ENCODE measurements around the gene OXSM. TPM values are rescaled to one million over a fixed set of nuclear protein-coding genes. Genes with fewer than 3 reads are reported as not detected.

OXSM gene
- total RNA-seq: 8.5 TPM
- long read RNA-seq, transcript OXSM-201 (3 exons, 1,519 nt): major isoform, 11 of 14 reads
- long read RNA-seq, partial matches to known transcripts: 1 of 14 reads
- long read RNA-seq, other reads (novel, unspliced or antisense): 2 of 14 reads

DNA sequence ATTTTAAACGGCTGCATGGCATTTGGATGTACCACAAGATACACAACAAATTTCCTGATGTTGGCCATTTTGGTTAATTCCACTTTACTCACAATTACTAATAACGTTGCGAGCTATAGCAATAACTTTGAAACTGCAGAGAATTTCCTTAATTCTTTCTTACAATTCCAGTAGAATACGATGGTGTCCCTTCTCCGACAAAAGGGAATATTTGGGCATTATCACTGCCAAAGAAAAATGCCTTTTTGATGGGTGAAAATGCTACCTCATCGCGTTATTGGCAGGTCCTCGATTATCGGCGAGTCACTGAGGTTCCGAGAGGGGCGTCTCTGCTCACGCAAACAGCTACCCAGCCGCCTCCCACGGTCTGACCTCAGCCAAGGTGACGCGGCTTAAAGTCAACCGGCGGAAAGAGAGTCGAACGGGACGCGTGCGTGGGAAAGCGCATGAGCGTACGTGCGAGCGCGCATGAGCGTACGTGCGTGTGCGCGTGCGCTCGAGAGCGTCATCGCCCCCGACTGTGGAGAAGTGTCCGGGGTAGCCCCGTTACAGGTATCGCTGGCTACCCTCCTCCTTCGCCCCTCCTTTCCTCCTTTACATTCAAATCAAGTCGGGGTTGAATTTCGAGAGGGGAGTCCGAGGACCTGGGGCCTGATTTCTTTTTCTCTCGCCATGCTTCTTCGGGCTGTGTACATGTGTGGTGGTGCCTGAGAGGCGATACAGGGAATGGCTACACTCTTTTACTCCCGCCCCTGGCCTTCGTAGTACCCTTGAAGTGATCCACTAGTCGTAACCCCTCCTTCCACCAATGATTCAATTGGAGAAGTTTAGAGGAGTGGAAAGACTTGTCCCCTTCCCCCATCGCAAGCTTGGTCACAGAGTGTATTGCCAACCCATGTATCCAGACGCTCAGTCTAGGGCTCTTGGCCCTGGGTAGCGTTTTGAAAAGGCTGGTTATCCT lies at the start of gene OXSM:
Gene OXSM (plus strand): TSS at position 495 of the 961 bp plus-strand sequence. CDS start 931 bp downstream, outside the sequence.
- ATAC-seq: peak; percentile 99
- intact Hi-C loops (cut with DNase I): no loop called here

DNA sequence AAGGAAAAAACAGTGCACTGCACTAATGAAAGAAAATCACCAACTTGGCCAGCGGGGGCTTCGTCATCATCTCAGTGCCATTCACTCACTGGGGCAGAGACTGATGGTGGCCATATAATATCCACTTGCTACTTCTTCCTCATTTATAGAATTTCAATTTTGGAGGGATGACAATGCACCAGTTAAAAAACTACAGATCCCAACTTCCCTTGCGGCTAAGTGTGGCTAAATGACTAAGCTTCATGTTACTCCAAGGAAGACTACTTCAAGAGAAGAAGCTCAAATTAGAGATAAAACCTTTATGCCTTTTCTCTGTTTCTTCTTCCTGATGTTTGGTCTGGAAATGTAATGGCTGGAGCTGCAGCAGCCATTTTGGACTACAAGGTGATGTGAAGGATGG lies 45.4 kb upstream of the OXSM start:
- intact Hi-C loops (cut with DNase I): no loop called here
- DNase-seq (no peak), ATAC-seq (no peak)
- no peaks in the 10 kb centered on the region for H3K4me1 ChIP-seq
- no peaks in the 10 kb centered on the region for H3K9me3 ChIP-seq
- H3K27me3 ChIP-seq: no peaks in the 10 kb centered on the region
- H3K36me3 ChIP-seq: peaks cover 33% of the 10 kb centered on the region
- H3K4me3 ChIP-seq: no peak overlapping the region
- TF ChIP-seq, protein P1, sequence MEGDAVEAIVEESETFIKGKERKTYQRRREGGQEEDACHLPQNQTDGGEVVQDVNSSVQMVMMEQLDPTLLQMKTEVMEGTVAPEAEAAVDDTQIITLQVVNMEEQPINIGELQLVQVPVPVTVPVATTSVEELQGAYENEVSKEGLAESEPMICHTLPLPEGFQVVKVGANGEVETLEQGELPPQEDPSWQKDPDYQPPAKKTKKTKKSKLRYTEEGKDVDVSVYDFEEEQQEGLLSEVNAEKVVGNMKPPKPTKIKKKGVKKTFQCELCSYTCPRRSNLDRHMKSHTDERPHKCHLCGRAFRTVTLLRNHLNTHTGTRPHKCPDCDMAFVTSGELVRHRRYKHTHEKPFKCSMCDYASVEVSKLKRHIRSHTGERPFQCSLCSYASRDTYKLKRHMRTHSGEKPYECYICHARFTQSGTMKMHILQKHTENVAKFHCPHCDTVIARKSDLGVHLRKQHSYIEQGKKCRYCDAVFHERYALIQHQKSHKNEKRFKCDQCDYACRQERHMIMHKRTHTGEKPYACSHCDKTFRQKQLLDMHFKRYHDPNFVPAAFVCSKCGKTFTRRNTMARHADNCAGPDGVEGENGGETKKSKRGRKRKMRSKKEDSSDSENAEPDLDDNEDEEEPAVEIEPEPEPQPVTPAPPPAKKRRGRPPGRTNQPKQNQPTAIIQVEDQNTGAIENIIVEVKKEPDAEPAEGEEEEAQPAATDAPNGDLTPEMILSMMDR (IDR thresholded peaks at IDR 0.05): no peak
- H3K27ac ChIP-seq: no peak overlapping the region

More for the DNA sequence above, at the start of gene OXSM:
- Histone ChIP-seq H3K27ac (peak within 1 kb of the TSS; percentile 84), H3K36me3 (peaks cover 6% of the 10 kb centered on the region), H3K27me3 (no peaks in the 10 kb centered on the region), H3K9me3 (no peaks in the 10 kb centered on the region), H3K4me3 (peak within 1 kb of the TSS; percentile 72), H3K4me1 (peaks cover 18% of the 10 kb centered on the region)
- DNase-seq: peak; percentile 94
- TF ChIP-seq, protein P1 (IDR thresholded peaks at IDR 0.05): no peak

DNA sequence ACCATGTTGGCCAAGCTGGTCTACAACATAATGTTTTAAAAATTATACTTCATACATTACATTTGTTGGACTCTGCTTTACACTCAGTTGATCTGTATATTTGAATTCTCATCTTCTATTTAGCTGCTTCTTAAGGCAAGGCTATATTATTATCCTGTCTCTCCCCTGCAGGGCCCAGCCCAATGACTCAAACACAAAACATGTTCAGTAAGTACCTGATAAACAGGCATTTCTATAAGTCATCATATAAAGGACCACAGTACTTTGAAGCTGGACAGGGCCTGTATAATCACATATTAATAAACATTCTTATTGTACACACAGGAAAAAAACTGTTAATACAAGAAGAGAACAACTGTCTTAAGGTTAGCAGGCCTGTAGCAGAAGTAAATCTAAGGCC lies 42.9 kb upstream of the OXSM start:
- no peaks in the 10 kb centered on the region for H3K27me3 ChIP-seq
- no peak overlapping the region for H3K4me3 ChIP-seq
- H3K9me3 ChIP-seq: no peaks in the 10 kb centered on the region
- TF ChIP-seq, protein P1 (IDR thresholded peaks at IDR 0.05): no peak
- intact Hi-C loops (cut with DNase I): no loop called here
- DNase-seq (no peak), ATAC-seq (no peak)
- H3K4me1 ChIP-seq: no peaks in the 10 kb centered on the region
- H3K27ac ChIP-seq: no peak overlapping the region
- peaks cover 55% of the 10 kb centered on the region for H3K36me3 ChIP-seq

DNA sequence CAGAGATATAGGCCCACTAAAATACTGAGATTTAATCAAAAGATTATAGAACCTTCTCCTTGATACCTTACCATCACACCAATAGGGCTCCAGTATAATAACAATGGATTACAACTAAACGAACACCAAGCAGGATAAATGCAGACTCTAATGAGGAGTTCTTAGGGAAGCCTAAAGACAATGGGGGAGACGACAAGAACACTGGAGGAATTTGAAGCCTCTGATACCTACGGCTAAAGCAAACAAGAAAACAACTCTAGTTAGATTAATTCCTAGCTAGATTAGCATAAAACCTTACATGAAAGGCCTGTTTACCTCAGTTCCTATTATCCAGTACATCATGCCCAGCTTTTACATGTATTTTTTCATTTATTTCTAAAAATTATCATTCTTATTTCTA lies 41.7 kb upstream of the OXSM start:
- no peaks in the 10 kb centered on the region for H3K27me3 ChIP-seq
- no peak for ATAC-seq
- H3K4me3 ChIP-seq: no peak overlapping the region
- DNase-seq: no peak
- peaks cover 56% of the 10 kb centered on the region for H3K36me3 ChIP-seq
- H3K27ac ChIP-seq: no peak overlapping the region
- TF ChIP-seq, protein P1 (IDR thresholded peaks at IDR 0.05): no peak
- intact Hi-C loops (cut with DNase I): no loop called here
- no peaks in the 10 kb centered on the region for H3K4me1 ChIP-seq
- H3K9me3 ChIP-seq: no peaks in the 10 kb centered on the region

DNA sequence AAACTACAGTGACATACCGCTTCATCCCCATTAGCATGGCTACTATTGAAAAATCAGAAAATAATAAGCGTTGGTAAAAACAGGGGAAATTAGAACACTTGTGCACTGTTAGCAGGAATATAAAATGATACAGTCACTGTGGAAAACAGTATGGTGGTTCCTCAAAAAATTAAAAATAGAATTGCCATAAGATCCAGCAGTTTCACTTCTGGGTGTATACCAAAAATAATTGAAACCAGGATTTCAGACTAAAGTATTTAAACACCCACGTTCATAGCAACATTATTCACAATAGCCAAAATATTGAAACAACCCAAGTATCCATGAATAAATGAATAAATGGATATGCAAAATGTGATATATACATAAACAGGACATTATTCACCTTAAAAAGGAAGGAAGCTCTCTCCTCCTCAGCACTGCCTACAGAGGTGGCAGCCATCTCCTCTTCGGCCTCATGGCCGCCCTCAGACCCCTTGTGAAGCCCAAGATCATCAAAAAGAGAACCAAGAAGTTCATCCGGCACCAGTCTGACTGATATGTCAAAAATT lies 40.8 kb upstream of the OXSM start:
- no peak for DNase-seq
- intact Hi-C loops (cut with DNase I): no loop called here
- ATAC-seq: no peak
- no peak overlapping the region for H3K27ac ChIP-seq
- H3K9me3 ChIP-seq: no peaks in the 10 kb centered on the region
- peaks cover 56% of the 10 kb centered on the region for H3K36me3 ChIP-seq
- no peaks in the 10 kb centered on the region for H3K27me3 ChIP-seq
- H3K4me1 ChIP-seq: no peaks in the 10 kb centered on the region
- TF ChIP-seq, protein P1 (IDR thresholded peaks at IDR 0.05): no peak
- H3K4me3 ChIP-seq: no peak overlapping the region

Data from upper lobe of right lung (tissue), 1 donor.